ENCODE data around the gene ZNF429.

DNA sequence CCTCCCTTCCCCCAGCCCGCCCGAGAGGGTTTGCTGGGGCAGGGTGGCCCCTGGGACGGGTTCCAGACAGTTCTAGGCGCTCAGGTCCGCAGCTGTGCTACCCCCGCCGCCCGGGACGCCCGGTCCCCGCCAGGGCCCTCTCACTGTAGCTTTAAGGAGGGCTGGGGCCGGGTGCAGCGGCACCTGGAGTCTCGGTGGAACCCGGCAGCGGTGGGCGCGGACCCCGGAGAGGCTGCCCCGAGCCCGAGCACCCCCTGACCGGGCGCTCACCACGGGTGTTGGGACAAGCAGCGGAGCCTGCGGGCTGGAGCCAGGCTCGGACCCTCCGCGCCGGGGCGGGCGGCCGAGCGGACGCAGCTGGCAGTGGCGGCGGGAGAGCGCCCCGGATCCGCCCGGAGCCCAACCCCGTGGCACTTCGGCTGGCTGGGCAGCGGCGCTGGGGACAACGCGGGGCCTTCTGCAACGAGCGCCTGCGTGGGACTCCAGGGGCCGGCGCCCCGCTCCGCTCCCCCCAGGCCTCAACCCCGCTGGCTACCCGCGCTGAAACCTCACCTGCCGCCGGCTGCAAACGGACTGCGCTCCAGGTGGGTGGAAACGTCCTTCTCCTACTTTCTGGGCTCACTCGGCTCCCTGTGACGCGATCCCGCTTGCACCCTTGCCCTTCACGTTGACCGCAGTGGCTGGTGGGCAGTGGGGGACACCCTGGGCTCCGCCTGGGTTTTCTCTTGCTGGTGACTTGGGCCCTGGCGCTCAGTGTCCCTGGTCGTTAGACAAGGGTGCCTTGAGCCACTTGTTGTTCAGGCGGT is 81.1 kb downstream of the ZNF429 start:
- TF ChIP-seq, protein P1, sequence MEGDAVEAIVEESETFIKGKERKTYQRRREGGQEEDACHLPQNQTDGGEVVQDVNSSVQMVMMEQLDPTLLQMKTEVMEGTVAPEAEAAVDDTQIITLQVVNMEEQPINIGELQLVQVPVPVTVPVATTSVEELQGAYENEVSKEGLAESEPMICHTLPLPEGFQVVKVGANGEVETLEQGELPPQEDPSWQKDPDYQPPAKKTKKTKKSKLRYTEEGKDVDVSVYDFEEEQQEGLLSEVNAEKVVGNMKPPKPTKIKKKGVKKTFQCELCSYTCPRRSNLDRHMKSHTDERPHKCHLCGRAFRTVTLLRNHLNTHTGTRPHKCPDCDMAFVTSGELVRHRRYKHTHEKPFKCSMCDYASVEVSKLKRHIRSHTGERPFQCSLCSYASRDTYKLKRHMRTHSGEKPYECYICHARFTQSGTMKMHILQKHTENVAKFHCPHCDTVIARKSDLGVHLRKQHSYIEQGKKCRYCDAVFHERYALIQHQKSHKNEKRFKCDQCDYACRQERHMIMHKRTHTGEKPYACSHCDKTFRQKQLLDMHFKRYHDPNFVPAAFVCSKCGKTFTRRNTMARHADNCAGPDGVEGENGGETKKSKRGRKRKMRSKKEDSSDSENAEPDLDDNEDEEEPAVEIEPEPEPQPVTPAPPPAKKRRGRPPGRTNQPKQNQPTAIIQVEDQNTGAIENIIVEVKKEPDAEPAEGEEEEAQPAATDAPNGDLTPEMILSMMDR (IDR thresholded peaks at IDR 0.05 in 4 of 5, conservative IDR thresholded peaks at IDR 0.05 in 1 of 5): no peak
- TF ChIP-seq POLR2A (IDR thresholded peaks at IDR 0.05): no peak

Data from gastrocnemius medialis (tissue), 4 donors.